SK-N-SH treated with all-trans-retinoic acid at 6 μM for 48 hours (cell line): ENCODE data around the gene IGSF9.
"Not testable (repeated sequence)": the region's sequence is repeated elsewhere in the genome, so short reads cannot be mapped to it uniquely, and the experiment has no call there.

Experiments used
- ATAC-seq: fragments of 200-7000 bp; cut with Tn5 transposase; 3 replicates; pipeline ENCODE4 v1.9.1; 2020; ENCODE audit warnings: mild to moderate bottlenecking, moderate library complexity
- ARNTL ChIP-seq: fragments of 450-650 bp; formaldehyde crosslinking; IDR thresholded peaks from 2 replicates; pipeline ENCODE4 v1.5.0; 2020; ENCODE audit warnings: low read depth, mild to moderate bottlenecking, moderate library complexity, borderline replicate concordance
- BACH2 ChIP-seq: fragments of 250-450 bp; sonication (Bioruptor Pico); IDR thresholded peaks from 2 replicates; pipeline ENCODE4 v1.9.0; 2021; ENCODE audit warnings: mild to moderate bottlenecking, borderline replicate concordance
- CREB5 ChIP-seq: fragments of 250-450 bp; sonication (Bioruptor Pico); IDR thresholded peaks from 2 replicates; pipeline ENCODE4 v1.5.1; 2020; ENCODE audit warnings: low read depth, mild to moderate bottlenecking, moderate library complexity
- CSDC2 ChIP-seq: fragments of 250-450 bp; sonication (Bioruptor Pico); IDR thresholded peaks from 2 replicates; pipeline ENCODE4 v1.5.0; 2020; ENCODE audit warnings: mild to moderate bottlenecking, moderate library complexity
- CSRNP3 ChIP-seq: fragments of 250-450 bp; sonication (Bioruptor Pico); IDR thresholded peaks from 2 replicates; pipeline ENCODE4 v1.5.1; 2021; ENCODE audit warnings: mild to moderate bottlenecking, moderate library complexity
- ESRRG ChIP-seq: fragments of 250-450 bp; sonication (Bioruptor Pico); IDR thresholded peaks from 2 replicates; pipeline ENCODE4 v1.6.1; 2021; ENCODE audit warnings: mild to moderate bottlenecking
- ISL1 ChIP-seq: fragments of 250-450 bp; sonication (Bioruptor Pico); IDR thresholded peaks from 2 replicates; pipeline ENCODE4 v2.1.2; 2022; ENCODE audit warnings: mild to moderate bottlenecking, moderate library complexity
- OSR1 ChIP-seq: fragments of 250-450 bp; sonication (Bioruptor Pico); IDR thresholded peaks from 2 replicates; pipeline ENCODE4 v1.8.0; 2022; ENCODE audit warnings: moderate library complexity, mild to moderate bottlenecking, inconsistent platforms
- PATZ1 ChIP-seq: fragments of 250-450 bp; sonication (Bioruptor Pico); IDR thresholded peaks from 2 replicates; pipeline ENCODE4 v1.8.0; 2020; ENCODE audit warnings: mild to moderate bottlenecking, moderate library complexity, borderline replicate concordance
- PPARA ChIP-seq: fragments of 250-450 bp; sonication (Bioruptor Pico); IDR thresholded peaks from 2 replicates; pipeline ENCODE4 v1.5.0; 2020; ENCODE audit warnings: mild to moderate bottlenecking, borderline replicate concordance
- RARB ChIP-seq: fragments of 250-450 bp; sonication (Bioruptor Pico); IDR thresholded peaks from 2 replicates; pipeline ENCODE4 v1.8.0; 2021; ENCODE audit warnings: mild to moderate bottlenecking, moderate library complexity
- SNAI2 ChIP-seq: fragments of 250-450 bp; sonication (Bioruptor Pico); IDR thresholded peaks from 2 replicates; pipeline ENCODE4 v1.5.0; 2020; ENCODE audit warnings: mild to moderate bottlenecking, moderate library complexity
- TCF4 ChIP-seq: fragments of 250-450 bp; sonication (Bioruptor Pico); IDR thresholded peaks from 2 replicates; pipeline ENCODE4 v1.8.0; 2021; ENCODE audit warnings: mild to moderate bottlenecking, moderate library complexity, borderline replicate concordance
- TOX ChIP-seq: fragments of 250-450 bp; sonication (Bioruptor Pico); IDR thresholded peaks from 2 replicates; pipeline ENCODE4 v1.8.0; 2021; ENCODE audit warnings: mild to moderate bottlenecking, moderate library complexity, borderline replicate concordance
- TSHZ2 ChIP-seq: fragments of 250-450 bp; sonication (Bioruptor Pico); IDR thresholded peaks from 2 replicates; pipeline ENCODE4 v1.5.0; 2020; ENCODE audit warnings: mild to moderate bottlenecking, moderate library complexity
- ZC3H10 ChIP-seq: fragments of 250-450 bp; sonication (Bioruptor Pico); IDR thresholded peaks from 2 replicates; pipeline ENCODE4 v1.5.1; 2021; ENCODE audit warnings: mild to moderate bottlenecking, moderate library complexity
- ZFP3 ChIP-seq: fragments of 250-450 bp; sonication (Bioruptor Pico); IDR thresholded peaks from 2 replicates; pipeline ENCODE4 v1.5.0; 2020; ENCODE audit warnings: mild to moderate bottlenecking, moderate library complexity
- ZFP30 ChIP-seq: fragments of 450-650 bp; formaldehyde crosslinking; IDR thresholded peaks from 2 replicates; pipeline ENCODE4 v1.5.0; 2022; ENCODE audit warnings: mild to moderate bottlenecking, moderate library complexity
- ZNF565 ChIP-seq: fragments of 450-650 bp; formaldehyde crosslinking; conservative IDR thresholded peaks from 2 replicates; pipeline ENCODE4 v1.5.0; 2020; ENCODE audit warnings: low read depth, mild to moderate bottlenecking, moderate library complexity
- ZNF70 ChIP-seq: fragments of 450-650 bp; formaldehyde crosslinking; IDR thresholded peaks from 2 replicates; pipeline ENCODE4 v1.5.0; 2020; ENCODE audit warnings: mild to moderate bottlenecking, moderate library complexity
- ZNF8 ChIP-seq: fragments of 450-650 bp; formaldehyde crosslinking; IDR thresholded peaks from 2 replicates; pipeline ENCODE4 v1.5.0; 2020; ENCODE audit warnings: mild to moderate bottlenecking, moderate library complexity

Gene IGSF9

GRCh38 chr1:159900086-159900680 is 45.2 kb downstream of the IGSF9 start, which contains the start of gene CFAP45:
Gene CFAP45 (minus strand): TSS chr1:159900165. CDS start chr1:159900098, 67 bp downstream.
- TF ChIP-seq TSHZ2 (CRISPR knock-in tag) (no peak), ZNF70 (CRISPR knock-in tag) (no peak), TOX (CRISPR knock-in tag) (no peak), OSR1 (CRISPR knock-in tag) (no peak), CSRNP3 (CRISPR knock-in tag) (no peak), SNAI2 (CRISPR knock-in tag) (no peak), BACH2 (CRISPR knock-in tag) (no peak), ZNF565 (no peak), ZC3H10 (CRISPR knock-in tag) (no peak)
- no peak for ATAC-seq

GRCh38 chr1:159899634-159900033 is 45.8 kb downstream of the IGSF9 start:
- ATAC-seq: not testable (repeated sequence)

GRCh38 chr1:159898527-159898926 is 46.9 kb downstream of the IGSF9 start:
- no peak for TF ChIP-seq TCF4 (CRISPR knock-in tag)
- no peak for TF ChIP-seq OSR1 (CRISPR knock-in tag)
- no peak for TF ChIP-seq RARB (CRISPR knock-in tag)
- no peak for TF ChIP-seq ZFP3 (CRISPR knock-in tag)
- no peak for ATAC-seq

- no peak for ATAC-seq
- TF ChIP-seq TSHZ2 (CRISPR knock-in tag) (no peak), ZNF565 (no peak), PATZ1 (CRISPR knock-in tag) (no peak), CREB5 (CRISPR knock-in tag) (no peak), CSRNP3 (CRISPR knock-in tag) (no peak), BACH2 (CRISPR knock-in tag) (no peak), ZFP30 (CRISPR knock-in tag) (no peak), RARB (CRISPR knock-in tag) (no peak), PPARA (CRISPR knock-in tag) (no peak), SNAI2 (CRISPR knock-in tag) (no peak), ARNTL (no peak), TCF4 (CRISPR knock-in tag) (no peak), OSR1 (CRISPR knock-in tag) (no peak), CSDC2 (no peak), ISL1 (CRISPR knock-in tag) (no peak), ZNF8 (CRISPR knock-in tag) (no peak), ESRRG (no peak), ZFP3 (CRISPR knock-in tag) (no peak)
Observed at GRCh38 chr1:159897962-159898361, 47.5 kb downstream of the IGSF9 start.
